Stimulated activated CD8-positive, alpha-beta memory T cell treated with anti-CD3 and anti-CD28 coated beads, Interleukin-12 subunit alpha, Interleukin-12 subunit beta, amount 100 ng/mL, for 4 hours (primary cell): ENCODE results near the gene EFNA3.

ENCODE experiments used
- DNase-seq: peaks from one replicate; pipeline ENCODE4 v3.0.0-alpha.2; 2020; ENCODE audit warnings: low read depth

The EFNA3 gene

DNA sequence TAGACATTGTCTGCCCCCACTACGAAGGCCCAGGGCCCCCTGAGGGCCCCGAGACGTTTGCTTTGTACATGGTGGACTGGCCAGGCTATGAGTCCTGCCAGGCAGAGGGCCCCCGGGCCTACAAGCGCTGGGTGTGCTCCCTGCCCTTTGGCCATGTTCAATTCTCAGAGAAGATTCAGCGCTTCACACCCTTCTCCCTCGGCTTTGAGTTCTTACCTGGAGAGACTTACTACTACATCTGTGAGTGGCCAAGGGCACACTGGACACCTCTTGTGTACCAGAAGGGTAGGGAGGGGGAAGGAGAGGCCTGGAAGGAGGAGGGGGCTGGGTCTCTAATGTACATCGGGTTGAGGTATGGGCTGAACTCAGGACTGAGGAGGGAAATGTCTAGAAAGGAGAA, 11.9 kb upstream of the EFNA3 start:
- DNase-seq: no peak

DNA sequence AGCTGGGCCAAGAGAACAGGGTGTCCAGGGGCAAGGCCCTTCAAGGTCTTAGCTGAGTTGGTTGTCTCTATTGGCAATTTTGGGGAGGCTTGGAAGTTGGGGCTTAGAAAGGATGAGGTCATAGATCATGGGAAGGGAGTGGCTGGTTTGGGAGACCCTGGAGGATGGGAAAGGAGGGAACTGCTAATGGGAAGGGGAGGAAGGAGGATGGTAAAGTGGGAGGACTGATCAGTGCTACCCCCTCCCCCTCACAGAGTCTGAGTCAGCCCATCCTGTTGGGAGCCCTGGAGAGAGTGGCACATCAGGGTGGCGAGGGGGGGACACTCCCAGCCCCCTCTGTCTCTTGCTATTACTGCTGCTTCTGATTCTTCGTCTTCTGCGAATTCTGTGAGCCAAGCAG, 10.0 kb upstream of the EFNA3 start:
- DNase-seq: no peak

DNA sequence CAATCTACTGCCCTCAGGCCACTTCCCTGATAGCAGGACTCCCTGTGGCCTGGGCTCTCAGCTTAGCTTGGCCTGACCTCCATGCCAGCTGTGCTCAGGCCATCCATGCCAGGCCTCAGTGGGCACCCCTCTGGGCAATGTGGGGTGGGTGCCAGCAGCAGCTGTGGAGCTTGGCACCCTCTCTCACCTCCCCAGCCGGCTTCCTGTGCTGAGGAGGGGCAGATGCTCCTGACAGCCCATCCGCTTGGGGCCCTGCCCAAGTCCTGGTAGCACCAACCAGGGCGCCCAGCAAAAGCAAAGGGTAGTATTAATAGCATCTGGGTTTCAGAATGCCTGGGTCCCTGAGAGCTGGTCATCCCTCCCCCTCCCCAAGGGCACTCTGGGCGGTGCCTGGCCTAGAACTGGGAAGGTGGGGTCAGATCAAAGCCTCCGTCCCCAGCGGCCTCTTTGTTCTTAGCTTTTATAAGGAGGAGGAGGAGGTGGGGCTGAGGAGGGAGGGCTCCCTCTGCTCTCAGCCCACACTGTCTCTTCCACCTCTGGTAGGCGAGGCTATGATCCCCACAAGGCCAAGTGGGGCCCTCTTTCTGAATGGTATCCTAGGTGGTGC, 9.0 kb upstream of the EFNA3 start:
- DNase-seq: no peak

DNA sequence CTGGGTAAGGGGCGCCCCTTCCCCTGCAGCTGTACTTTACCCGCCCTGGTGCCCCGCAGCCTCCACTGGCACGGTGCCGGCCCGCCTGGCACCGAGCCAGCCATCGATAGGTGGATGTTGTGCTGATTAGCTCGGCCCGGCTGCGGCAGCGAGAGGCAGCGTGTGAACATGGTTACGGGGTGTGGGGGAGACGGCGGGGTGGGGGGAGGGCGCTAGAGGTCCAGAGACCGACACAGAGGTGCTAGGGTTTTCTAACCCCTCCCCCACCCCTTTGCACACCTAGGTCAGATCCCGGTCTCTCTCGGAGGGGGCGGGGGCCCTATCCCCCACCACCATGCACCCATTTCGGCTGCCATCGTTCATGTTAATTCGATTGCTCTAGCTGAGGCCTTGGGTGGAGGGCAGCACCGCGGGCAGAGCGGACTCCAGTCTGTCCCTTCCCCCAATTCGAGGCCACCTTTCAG, 8.4 kb upstream of the EFNA3 start:
- no peak for DNase-seq

DNA sequence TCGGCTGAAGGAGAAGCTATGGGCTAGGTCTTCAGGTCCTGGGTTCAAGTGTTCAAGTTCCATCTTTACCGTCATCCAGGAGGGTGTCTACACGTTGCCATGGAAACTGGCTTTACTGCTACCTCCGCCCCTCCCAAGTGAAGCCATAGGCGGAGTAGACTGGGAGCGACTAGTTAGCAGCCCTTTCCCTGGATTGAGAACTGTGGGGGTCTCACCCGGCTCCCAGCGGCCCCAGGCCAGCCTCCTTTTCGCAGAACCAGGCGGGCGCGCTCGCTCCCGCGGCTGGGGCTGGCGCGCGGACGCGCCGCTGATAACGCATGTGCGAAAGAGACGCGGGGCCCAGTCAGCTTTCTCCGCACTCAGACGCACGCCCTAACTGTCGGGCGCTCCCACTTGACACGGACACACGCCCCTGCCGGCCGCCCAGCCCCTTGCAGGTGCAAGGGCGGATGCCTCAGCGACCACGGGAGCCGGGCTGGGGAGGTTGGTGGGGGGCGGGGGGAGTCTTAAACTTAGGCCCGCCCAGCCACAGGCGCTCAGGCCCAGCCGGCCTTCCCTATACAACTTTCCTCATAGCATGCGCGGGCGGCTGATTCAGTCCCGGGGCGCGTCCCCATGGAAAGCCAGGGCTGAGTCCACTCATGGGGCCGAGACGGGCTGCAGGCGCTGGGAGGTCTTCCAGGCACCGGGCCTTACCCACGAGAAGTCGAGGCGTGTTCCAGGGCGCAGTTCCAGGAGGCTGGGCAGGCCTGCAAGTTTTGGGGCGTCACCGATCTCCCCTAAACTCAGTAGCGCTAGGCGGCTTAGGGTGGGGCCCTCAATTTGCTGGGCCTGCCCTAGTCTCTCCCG, 7.7 kb upstream of the EFNA3 start:
- peak; percentile 51 for DNase-seq

DNA sequence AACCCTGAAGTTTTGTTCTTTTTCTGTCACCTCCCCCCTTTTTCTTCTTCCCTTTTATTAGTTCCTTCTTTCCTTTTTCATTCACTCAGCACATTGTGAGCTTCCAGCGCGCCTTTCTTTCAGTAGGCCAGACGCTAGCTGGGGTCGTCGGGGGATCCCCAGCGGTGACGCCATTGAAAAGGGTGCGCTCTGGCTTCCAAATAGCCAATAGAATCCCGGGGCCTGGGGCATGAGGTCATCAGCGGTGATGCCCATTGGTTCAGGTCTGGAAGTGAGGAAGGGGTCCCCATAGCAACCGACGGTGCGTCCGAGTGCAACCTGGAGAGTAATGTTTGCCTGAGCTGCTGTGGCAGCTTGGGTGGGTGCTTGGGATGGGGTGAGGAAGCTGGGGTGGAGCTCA, 6.9 kb upstream of the EFNA3 start:
- no peak for DNase-seq

DNA sequence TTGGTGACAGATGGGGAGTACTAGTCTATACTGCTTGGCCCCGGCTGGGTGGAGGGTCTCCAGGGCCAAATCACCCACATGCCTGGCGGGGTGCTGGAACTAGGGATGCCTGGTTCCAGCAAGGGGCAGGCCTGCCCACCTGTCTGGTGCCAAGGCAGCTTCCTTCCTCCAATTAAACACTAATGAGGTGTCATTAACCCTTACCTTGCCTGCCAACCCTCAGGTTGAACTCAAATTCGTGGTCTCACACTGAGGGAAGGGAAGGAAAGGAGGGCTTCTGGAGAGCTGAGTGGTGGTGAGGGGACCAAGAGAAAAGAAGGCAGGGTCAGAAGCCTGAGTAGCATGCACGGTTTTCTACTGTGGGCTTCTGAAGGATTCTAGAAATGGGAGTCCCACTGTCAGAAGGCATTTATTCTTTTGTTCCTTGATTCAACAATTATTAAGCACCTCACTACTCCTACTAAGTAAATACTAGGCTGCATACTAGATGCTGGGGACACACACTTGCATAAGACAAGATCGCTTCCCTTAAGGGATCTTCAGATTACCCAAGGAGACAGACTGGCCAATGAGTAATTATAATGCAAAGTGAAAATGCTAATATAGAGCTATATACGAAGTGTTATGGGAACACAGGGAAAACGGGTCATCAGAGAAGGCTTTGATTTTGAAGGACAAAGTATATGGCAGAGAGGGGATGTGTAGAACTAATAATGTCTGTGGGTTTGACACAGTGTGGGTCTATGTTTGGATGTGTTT, 5.9 kb upstream of the EFNA3 start:
- DNase-seq: no peak

DNA sequence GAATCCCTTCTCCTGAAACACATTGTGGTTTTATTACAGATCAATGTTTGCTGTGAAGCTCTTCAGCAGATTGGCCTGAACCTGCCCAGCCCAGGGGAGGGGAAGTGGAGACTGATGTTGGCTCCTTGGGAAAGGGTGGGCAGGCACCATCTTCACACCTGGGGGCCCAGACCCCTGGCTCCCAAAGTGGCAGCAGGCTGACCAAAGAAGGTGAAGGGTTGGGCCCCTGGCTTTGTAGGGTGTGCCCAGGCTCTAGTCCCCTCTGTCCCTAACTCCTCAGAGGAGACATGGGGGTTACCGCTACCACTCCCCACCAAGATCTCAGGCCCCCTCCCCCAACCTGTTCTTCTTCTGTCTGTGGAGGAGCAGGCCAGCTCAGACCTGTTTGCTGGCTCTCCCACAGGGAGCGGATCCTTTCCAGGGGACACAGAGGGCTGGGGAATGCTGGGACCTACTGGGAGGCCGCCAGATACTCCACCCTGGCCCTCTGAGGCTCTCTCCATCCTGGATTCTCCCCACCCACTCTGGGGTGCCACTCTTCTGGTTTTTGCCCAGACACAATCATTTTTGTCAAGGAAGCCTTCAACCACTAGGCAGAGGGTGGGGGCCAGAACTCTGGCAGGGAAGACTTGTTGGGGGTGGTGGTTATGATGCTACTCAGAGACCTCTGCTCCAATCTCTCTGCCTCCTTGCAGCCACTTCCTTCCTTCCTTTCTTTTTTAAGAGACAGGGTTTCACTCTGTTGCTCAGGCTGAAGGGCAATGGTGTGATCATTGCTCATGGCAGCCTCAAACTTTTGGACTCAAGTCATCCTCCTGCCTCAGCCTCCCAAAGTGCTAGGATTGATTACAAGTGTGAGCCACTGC, 5.0 kb upstream of the EFNA3 start:
- no peak for DNase-seq

DNA sequence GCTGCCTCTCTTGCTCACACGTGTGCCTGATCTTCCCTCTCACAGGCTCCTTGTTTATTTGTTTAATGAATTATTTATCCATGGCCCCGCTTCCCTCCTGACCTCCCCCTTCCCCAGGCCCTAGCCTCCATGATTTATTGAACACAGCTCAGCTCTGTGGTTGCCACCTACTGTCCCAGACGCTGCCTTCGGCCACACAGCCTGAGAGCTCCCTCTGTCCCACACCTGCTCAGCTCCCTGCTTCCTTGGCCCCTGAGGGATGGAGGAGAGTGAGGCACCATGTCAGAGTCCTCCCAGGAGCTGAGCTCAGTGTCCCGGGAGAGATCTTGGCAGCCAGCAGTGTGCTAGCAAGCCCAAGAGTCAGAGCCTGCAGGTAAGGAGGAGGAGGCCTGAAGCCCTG, 3.1 kb upstream of the EFNA3 start:
- no peak for DNase-seq

DNA sequence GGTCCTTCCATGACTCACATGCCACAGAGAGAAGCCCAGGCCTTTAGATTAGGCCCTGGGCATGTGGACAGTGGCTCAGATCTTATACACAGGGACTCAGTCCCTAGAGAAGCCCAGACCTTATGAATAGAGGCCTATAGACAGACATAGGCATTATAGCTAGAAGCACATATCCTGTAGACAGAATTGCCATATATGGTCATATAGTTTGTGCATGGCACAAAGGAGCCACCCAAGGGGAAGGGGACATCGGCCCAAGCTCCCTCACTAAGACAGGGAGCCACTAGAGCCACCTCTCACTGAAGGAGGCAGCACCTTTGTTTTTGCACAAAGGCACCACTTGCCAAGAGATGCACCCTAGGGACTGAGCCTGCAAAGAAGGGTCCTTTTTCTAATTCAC, 2.3 kb upstream of the EFNA3 start:
- DNase-seq: no peak

DNA sequence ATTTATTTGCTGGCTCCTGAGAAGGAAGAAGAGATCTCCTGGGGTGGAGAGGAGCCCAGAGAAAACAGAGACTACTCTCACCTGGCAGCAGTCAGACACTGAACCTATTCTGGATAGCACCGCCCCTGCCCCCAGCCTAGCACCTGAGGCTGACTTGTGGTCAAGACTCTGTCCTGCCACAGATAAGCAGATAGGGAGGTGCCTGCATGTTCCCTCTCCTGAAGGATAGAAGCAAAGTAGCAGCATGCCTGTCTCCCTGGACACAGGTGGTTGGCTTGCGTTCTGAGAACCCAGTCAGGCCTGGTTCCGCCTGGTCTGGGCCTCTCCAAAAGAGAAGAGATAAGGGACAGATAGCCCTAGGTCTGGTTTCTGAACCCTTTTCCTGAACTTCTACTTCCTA, 1.3 kb upstream of the EFNA3 start:
- DNase-seq: no peak

DNA sequence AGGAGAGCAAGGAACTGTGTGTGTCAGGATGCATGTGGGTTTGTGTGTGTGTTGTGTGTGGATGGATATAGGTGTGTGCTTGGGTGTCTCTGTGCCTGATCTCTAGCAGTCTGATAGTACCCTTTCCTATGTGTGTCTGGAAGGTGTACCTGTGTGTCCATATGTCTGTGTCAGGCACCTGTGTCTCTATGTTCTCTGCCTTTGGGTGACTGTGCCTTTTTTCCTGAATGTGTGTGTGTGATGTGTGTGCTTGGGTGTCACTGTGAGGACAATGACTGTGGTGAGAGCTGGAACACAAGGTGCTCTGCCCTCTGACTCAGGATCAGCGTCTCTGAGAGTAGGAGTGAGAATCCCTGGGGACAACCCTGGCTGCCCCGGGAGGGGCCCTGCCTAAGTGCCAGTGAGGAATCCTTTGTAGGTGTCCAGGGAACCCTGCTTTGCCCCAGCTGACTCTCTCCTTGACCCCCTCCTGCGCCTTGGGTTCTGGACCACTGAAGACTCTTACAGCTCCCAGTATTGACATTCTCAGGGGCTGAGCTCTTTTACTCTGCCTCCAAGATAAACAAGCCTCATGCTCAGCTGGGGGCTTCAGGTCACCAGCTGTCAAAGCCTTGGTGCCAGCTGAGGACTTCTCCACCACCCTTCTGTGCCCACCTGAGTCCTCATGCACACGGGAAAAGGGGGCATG, 735 bp upstream of the EFNA3 start:
- no peak for DNase-seq

DNA sequence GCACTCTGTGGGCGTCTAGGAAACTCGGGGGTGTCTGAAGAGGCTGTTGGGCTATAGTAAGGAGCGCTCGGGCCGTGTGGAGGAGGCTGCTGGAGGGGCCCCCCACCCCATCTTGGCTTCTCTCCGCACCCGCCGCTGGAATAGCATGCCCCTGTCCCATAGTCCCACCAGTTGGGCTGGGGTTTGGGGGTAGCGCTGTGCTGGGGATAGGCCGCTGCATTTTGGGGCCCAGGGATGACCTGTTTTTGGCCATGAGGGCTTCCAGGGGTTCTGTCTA, 511 bp downstream of the EFNA3 start:
- no peak for DNase-seq

DNA sequence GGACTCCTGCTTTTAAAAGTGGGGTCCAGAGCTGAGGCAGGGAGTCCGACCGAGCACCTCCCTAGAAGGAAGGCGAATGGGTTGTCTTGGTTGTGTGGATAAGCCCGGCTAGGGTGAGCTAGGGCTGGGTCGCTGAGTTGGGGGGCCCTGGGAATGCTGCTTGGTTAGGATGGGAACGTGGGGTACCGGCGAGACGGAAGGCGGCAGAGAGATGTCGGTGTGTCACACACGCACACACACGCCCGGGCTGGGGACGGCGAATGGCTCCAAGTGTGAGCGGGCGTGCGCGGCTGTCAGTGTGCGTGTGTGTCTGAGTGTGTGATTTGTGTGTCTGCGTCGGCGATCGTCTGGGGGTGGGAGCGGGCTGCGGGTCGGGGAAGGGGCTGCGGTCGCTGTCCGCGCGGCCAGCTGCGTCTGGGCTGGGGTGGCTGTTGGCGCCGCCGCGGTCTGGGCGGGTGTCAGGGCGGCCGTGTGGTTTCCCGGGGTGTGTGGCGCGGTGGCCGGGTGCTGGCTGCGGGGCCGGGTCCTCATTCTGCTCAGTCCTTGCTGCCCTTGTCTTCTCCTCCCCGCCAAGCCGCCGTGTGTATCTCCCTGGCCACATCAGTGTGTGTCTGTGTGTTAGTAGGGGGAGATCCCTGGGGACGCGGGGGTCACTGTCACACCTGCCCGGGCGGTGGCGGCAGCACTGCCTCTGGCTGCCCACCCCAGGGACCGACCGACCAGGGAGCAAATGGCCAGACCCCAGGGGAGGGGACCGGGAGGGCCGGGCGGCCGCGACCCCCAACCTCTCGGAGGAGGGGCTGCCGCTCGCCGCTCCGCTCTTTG, 1.1 kb downstream of the EFNA3 start:
- no peak for DNase-seq

DNA sequence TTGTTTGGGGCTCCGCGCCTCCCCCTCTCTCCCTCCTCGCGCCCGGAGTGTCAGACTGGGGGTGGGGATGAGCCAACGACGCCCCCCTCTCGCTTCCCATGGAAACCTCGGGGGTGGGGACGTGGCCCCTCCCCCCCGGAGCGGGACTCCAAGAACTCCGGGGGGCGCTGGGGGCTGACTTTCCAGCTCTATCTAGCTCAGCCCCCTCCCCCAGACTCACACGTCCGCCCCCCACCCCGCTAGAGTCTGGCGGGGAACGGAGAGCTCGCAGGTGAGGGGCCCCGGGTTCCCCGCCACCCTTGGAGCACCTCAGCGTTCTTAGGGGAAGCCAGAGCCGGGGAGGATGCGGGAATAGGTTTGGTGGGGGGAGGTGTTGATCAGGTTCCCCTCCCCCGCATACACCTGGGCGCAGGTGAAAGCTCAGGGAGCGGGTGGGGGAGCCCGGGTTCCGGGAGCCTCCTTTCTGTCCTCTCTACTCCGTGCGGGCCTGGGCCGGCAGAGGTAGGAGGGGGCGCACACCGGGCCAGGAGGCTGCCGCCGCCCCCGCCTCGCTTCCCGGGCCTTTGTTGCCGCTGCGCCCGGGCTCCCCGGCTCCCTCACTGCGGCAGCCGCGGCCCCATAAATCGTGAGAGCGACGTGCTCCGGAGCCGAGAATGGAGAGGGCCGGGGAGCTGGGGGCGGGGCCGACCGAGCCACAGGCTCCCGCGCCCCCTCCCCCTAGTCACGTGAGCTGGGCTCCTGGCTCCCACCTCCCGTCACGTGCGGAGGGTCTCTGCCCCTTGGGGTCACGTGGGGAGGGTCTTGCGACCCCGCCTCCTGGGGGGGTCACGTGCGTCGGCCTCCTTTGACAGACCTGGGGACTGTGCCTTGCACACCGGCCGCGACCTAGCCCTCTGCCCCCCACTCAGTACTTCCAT, 1.9 kb downstream of the EFNA3 start:
- DNase-seq: no peak

DNA sequence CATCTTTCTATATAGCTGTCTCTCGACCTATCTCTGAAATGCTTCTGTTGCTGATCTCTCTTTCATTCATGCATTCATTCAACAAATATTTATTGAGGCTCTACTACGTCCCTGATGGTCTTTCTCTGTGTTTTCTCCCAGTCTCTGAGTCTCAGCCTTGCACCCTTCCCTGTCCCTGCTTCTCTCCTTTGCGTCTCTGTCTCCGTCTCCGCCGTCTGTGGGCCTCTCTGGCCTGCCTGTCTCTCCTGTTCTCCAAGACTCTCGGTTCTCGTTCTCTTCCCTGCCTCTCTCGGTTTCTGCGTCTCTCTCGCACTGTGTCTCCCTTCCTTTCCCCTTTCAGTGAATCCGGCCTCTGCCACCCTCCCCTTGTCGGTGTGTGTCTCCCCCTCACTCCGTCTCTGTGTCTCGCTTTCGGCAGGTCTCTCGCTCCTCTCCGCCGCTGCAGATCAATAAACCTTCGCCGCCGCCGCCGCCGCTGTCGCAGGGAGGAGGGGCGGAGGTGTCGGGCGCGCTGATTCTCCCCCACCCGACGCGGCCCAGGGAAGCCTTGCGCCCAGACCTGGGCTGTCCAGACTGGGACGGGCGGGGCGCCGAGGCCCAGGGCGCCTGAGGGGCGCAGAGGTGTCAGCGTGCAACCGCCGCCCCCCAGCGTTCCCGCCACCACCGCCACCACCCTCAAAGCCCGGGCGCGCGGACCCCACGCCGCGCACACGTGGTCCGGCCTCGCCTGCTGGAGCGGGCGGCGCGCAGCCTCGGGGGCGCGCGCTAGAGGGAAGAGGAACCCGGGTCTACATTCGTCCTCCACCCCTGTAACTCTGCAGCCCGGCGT, 3.0 kb downstream of the EFNA3 start:
- DNase-seq: no peak

DNA sequence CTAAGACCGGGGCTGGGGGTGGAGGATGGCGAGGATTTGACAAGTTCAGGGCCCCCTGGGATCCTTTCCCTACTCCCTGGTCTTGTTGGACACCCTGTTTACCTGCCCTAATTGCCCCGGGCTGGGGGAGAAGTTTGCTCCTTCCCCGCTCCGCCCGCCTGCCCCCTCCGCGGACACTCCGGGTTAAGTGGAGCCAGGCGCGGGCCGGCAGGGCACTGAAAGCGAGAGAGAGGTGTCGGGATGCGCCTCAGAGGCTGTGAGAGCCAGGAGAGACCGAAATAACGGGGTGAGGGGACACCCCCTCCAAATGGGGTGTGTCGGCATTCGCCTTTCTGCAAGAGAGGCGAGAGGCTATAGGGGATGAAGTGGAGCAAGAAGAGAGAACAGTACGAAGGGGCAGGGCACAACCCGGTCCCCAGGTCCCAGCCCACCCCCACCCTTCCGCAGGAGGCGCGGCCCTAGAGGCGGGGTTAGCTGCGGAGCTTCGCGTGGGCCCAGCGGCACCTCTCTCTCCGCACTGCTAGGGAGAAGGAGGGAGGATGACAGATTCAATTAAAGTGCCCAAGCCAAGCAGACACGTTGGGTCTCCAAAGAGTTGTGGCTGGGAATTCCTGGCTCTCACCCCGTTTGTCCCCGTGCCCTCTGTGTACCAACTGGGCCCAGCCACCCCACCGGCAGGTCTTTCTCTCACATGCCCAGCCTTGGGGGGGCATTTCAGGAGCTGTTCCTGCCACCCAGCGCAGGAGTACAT, 3.8 kb downstream of the EFNA3 start:
- no peak for DNase-seq

DNA sequence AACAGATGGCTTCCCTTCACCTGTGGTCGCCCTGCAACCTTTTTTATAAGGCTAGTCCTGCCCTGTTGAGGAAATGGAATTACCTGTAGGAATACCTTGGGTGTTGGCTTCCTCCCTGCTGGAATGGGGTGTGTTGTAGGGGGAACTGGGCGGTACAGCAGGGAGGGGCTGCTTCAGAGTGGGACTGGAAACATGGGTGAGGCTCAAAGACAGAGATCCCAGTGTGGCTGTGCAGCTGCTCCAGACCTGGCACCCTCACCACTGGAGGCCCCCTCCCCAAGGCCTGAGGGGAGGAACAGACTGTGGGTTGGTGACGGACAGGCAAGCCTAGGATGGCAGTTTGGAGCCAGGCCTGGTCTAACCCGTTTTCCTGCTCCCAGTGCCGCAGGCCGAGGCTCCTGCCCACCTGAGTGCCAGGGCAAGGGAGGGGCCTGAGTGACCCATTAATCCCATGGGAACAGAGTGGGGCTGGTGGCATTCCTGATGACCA, 4.5 kb downstream of the EFNA3 start:
- DNase-seq: no peak
